Stimulated activated CD4-positive, alpha-beta T cell treated with anti-CD3 and anti-CD28 coated beads, Interleukin-1b, Interleukin-23, amount 100 ng/mL, for 48 hours (primary cell): ENCODE measurements around the gene ERFL.
A peak's percentile ranks its signal among the peaks of the same experiment; 100 is the strongest.

Source experiments
- DNase-seq: peaks from one replicate; pipeline ENCODE4 v3.0.0-alpha.2; 2020

Gene ERFL

GRCh38 chr19:41928221-41928683, at the start of gene ERFL:
Gene ERFL, minus strand, starts transcription at chr19:41928449. Its CDS starts 15,530 bp downstream, at chr19:41912919.
- no peak for DNase-seq

GRCh38 chr19:41977916-41978315, 49.7 kb upstream of the ERFL start:
- no peak for DNase-seq

GRCh38 chr19:41974652-41975051, 46.4 kb upstream of the ERFL start:
- no peak for DNase-seq

- no peak for DNase-seq
Observed at GRCh38 chr19:41971363-41971762, 43.1 kb upstream of the ERFL start.

- DNase-seq: no peak
Observed at GRCh38 chr19:41969772-41970458, 41.7 kb upstream of the ERFL start.

GRCh38 chr19:41968751-41969595, 40.7 kb upstream of the ERFL start:
- no peak for DNase-seq

GRCh38 chr19:41967054-41967783, 39.0 kb upstream of the ERFL start:
- DNase-seq: no peak

- DNase-seq: no peak
Observed at GRCh38 chr19:41965106-41965505, 36.9 kb upstream of the ERFL start.

GRCh38 chr19:41960973-41961372, 32.7 kb upstream of the ERFL start:
- no peak for DNase-seq

- DNase-seq: peak; percentile 89
Observed at GRCh38 chr19:41959056-41960053, 31.1 kb upstream of the ERFL start, which contains the start of gene RABAC1. Gene RABAC1, minus strand, starts transcription at chr19:41959321. Its CDS starts 29 bp downstream, at chr19:41959292.

GRCh38 chr19:41958367-41959055, 30.3 kb upstream of the ERFL start:
- peak; percentile 82 for DNase-seq

GRCh38 chr19:41957838-41958366, 29.7 kb upstream of the ERFL start:
- DNase-seq: peak; percentile 50

- DNase-seq: no peak
Observed at GRCh38 chr19:41957161-41957837, 29.1 kb upstream of the ERFL start.

- DNase-seq: no peak
Observed at GRCh38 chr19:41956621-41957020, 28.4 kb upstream of the ERFL start.

GRCh38 chr19:41955521-41955920, 27.3 kb upstream of the ERFL start:
- DNase-seq: no peak

- DNase-seq: peak; percentile 85
Observed at GRCh38 chr19:41951686-41952172, 23.5 kb upstream of the ERFL start.

GRCh38 chr19:41947091-41947490, 18.8 kb upstream of the ERFL start:
- no peak for DNase-seq

GRCh38 chr19:41945135-41945766, 17.0 kb upstream of the ERFL start:
- DNase-seq: peak; percentile 94

- DNase-seq: no peak
Observed at GRCh38 chr19:41944336-41944735, 16.1 kb upstream of the ERFL start.
